Left lung (tissue), 14 donors: ENCODE results near the gene ZNF557. TPM values are rescaled to one million over a fixed set of nuclear protein-coding genes. Genes with fewer than 3 reads are reported as not detected.
"Not testable (repeated sequence)": the region's sequence is repeated elsewhere in the genome, so short reads cannot be mapped to it uniquely, and the experiment has no call there.

Source experiments
- ATAC-seq: fragments of 200-7000 bp; cut with Tn5 transposase; one replicate; pipeline ENCODE4 v1.9.1; 2020; ENCODE audit warnings: moderate library complexity
- DNase-seq, 4 donors: peaks; one replicate each; pipeline ENCODE4 v3.0.0-alpha.2; 2013 to 2020
- H3K27ac ChIP-seq, 2 donors: fragments of 200-600 bp; sonication (generic) in 1 of 2; one replicate each; pipeline versions ENCODE4 v1.5.0 to v1.8.0; 2020 to 2021
- H3K27me3 ChIP-seq, 2 donors: fragments of 200-600 bp; sonication (generic) in 1 of 2; one replicate each; pipeline versions ENCODE4 v1.5.0 to v1.8.0; 2020 to 2021
- H3K36me3 ChIP-seq, 2 donors: fragments of 200-600 bp; sonication (generic) in 1 of 2; one replicate each; pipeline versions ENCODE4 v1.5.0 to v1.8.0; 2020 to 2021
- H3K4me1 ChIP-seq, 2 donors: fragments of 200-600 bp; one replicate each; pipeline ENCODE4 v1.8.0; 2021
- H3K4me3 ChIP-seq, 2 donors: fragments of 200-600 bp; sonication (generic) in 1 of 2; one replicate each; pipeline versions ENCODE4 v1.5.0 to v1.8.0; 2020 to 2021; ENCODE audit warnings: mild to moderate bottlenecking in 1 of 2
- H3K9me3 ChIP-seq, 2 donors: fragments of 200-600 bp; sonication (generic) in 1 of 2; one replicate each; pipeline versions ENCODE4 v1.5.0 to v1.8.0; 2020 to 2021
- CTCF ChIP-seq, 2 donors: fragments of 200-600 bp; sonication (generic) in 1 of 2; IDR thresholded peaks; one replicate each; pipeline versions ENCODE4 v1.5.0 to v1.8.0; 2021; ENCODE audit warnings: antibody characterized with exemption in 2 of 2
- intact Hi-C, 2 donors: fragments of 100-400 bp; cut with DNase I; formaldehyde crosslinking; loops; one replicate each; pipeline versions ENCODE4 v1.11.2 to v1.14.2; 2022
- long read RNA-seq, 12 donors: library from polyadenylated mRNA in 2 of 12; unstranded in 2 of 12; transcript quantifications; one replicate each; pipeline ENCODE4 v2.0.0 and lab custom pipeline, GENCODE V29; 2019 to 2026
- polyA plus RNA-seq, 6 donors: library from polyadenylated mRNA; unstranded; fragments of 120-200 nt; gene quantifications; one replicate each; pipeline ENCODE4 v1.2.1, GENCODE V29; 2013; ENCODE audit not compliant: insufficient read length in 6 of 6
- total RNA-seq, 2 donors: library from RNA; stranded (reverse); fragmentation: NEBNext Ultra II Directional; extraction: Animal tissue kit (Norgen Biotek cat#: 25700); gene quantifications; one replicate each; pipeline ENCODE4 v1.2.1, GENCODE V29; 2021
- donor health status: DM: no; HTN: yes; CAD: no.
- donor health status: DM: no; HTN: no; CAD: no.

ZNF557 gene
- total RNA-seq (10 to 100 TPM in 1 of 2 donors, 1 to 10 TPM in 1; 7.8 to 10.5 TPM), polyA plus RNA-seq (1 to 10 TPM; 8.8 to 10.0 (median 9.7) TPM)
- long read RNA-seq, donor 1, full-length matches to known transcripts, result 2 of 2 reads
- long read RNA-seq, donor 1, partial matches to known transcripts, result 0 of 2 reads
- long read RNA-seq, donor 1, other reads (novel, unspliced or antisense), result 0 of 2 reads
- long read RNA-seq, donor 2, partial matches to known transcripts, result 0 of 1 reads
- long read RNA-seq, donor 2, other reads (novel, unspliced or antisense), result 0 of 1 reads
- long read RNA-seq, donor 3, partial matches to known transcripts, result 0 of 2 reads
- long read RNA-seq, donor 3, other reads (novel, unspliced or antisense), result 0 of 2 reads
- long read RNA-seq, donor 4, full-length matches to known transcripts, result 1 of 2 reads
- long read RNA-seq, donor 4, partial matches to known transcripts, result 1 of 2 reads
- long read RNA-seq, donor 4, other reads (novel, unspliced or antisense), result 0 of 2 reads
- long read RNA-seq, donor 5, result 0 reads
- long read RNA-seq, donor 6, partial matches to known transcripts, result 0 of 1 reads
- long read RNA-seq, donor 6, other reads (novel, unspliced or antisense), result 0 of 1 reads
- long read RNA-seq, donor 7, partial matches to known transcripts, result 0 of 1 reads
- long read RNA-seq, donor 7, other reads (novel, unspliced or antisense), result 0 of 1 reads
- long read RNA-seq, donor 8, result 0 reads
- long read RNA-seq, donor 9, result 0 reads
- long read RNA-seq, donor 10, full-length matches to known transcripts, result 4 of 4 reads
- long read RNA-seq, donor 10, partial matches to known transcripts, result 0 of 4 reads
- long read RNA-seq, donor 10, other reads (novel, unspliced or antisense), result 0 of 4 reads
- long read RNA-seq, donor 11, result 0 reads
- long read RNA-seq, donor 12, partial matches to known transcripts, result 0 of 1 reads
- long read RNA-seq, donor 12, other reads (novel, unspliced or antisense), result 0 of 1 reads

DNA sequence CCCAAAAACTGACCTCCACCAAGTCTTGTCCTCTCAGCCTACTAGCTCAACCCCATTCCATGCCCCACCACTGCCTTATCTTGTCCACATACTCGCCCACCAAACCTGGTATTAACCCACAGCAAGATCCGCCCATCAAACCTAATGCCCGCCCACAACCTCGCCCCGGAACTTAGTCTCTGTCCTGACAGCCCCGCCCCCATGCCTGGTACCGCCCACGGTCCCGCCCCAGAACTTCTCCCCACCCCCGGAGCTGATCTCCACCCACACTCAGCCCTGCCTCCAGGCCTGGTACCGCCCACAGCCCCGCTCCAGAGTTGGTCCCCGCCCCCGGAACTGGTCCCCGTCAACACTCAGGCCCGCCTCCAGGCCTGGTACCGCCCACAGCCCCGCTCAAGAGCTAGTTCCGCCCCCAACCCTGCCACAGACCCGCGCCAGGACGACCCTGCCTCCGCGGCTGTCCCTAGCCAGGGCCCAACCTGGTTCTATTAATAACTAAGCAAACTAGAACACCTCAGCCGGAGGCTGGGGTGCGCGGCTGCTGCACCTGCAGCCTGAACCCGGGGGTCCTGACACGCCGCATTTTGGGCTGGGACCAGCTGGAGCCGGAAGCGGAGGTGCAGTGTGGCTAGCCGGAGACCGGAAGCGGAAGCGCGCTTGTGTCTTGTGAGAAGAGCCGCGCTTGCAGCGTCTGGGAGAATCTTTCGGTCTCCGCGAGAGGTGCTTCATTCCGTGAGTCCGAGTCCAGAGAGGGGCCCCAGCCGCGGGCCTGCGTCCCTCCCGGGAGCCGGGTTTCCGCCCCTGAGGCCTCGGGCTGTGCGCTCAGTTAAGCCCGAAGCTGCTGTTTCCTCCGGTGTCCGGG lies at the start of gene ZNF557:
Gene ZNF557 (plus strand): TSS at position 662 of the 862 bp plus-strand sequence. CDS start 5,372 bp downstream, outside the sequence.
- H3K27me3 ChIP-seq, result no peaks in the 10 kb centered on the region
- TF ChIP-seq CTCF (IDR thresholded peaks at IDR 0.05), result no peak
- no peaks in the 10 kb centered on the region for H3K9me3 ChIP-seq
- peaks cover 0 to 38% of the 10 kb centered on the region in 2 donors for H3K36me3 ChIP-seq
- peak; percentile 100 for ATAC-seq
- peak within 1 kb of the TSS; percentile 44 to 93 for H3K27ac ChIP-seq
- peak within 1 kb of the TSS; percentile 92 to 99 for H3K4me3 ChIP-seq
- intact Hi-C loops, result no loop called here
- peaks cover 6 to 17% of the 10 kb centered on the region in 2 donors for H3K4me1 ChIP-seq
- DNase-seq, result peak; percentile 93 to 100 (median 98)

DNA sequence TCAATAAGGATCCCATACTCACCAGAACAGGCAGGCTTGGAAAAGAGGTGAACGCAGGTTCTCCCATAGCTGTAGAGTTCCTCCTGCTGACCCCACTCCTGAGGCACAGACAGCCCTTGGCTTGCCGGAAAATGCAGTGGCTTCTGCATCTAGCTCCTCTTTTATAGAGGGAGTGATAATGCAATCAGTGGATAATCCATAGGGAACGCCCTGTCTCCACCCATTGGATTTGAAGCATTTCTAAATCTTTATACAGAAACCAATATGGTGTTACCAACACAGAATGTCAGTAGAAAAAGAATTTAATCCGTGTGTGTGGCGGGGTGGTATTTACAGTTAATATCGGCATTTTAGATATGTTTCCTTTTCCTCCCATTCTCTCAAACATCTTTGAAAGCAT lies 48.2 kb upstream of the ZNF557 start, which contains the start of gene MBD3L2B:
Gene MBD3L2B (minus strand): TSS at position 101 of the 400 bp plus-strand sequence. CDS start 34 bp downstream, at position 67.
- H3K36me3 ChIP-seq, ATAC-seq, intact Hi-C loops, DNase-seq, H3K27me3 ChIP-seq, H3K9me3 ChIP-seq, H3K4me3 ChIP-seq, H3K27ac ChIP-seq, H3K4me1 ChIP-seq: not testable (repeated sequence)

- H3K36me3 ChIP-seq, intact Hi-C loops, H3K4me3 ChIP-seq, H3K9me3 ChIP-seq, H3K27me3 ChIP-seq, DNase-seq, H3K27ac ChIP-seq, H3K4me1 ChIP-seq, ATAC-seq: not testable (repeated sequence)
These were observed 40.7 kb upstream of the ZNF557 start for GRCh38 chr19:7028790-7029189.

- H3K4me3 ChIP-seq, H3K4me1 ChIP-seq, DNase-seq, H3K9me3 ChIP-seq, H3K36me3 ChIP-seq, ATAC-seq, H3K27me3 ChIP-seq, intact Hi-C loops, H3K27ac ChIP-seq: not testable (repeated sequence)
These were observed 39.2 kb upstream of the ZNF557 start, which contains the start of gene MBD3L5 for GRCh38 chr19:7030278-7030677. MBD3L5 (plus strand) TSS chr19:7030578; CDS start chr19:7030612, 34 bp downstream.

DNA sequence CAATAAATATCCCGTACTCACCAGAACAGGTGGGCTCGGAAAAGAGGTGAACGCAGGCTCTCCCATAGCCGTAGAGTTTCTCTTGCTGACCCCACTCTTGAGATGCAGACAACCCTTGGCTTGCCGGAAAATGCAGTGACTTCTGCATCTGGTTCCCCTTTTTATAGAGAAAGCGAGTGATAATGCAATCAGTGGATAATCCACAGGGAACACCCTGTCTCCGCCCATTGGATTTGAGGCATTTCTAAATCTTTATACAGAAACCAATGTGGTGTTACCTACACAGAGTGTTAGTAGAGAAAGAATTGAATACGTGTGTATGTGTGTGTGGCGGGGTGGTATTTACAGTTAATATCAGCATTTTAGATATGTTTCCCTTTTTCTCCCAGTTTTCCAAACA lies 29.4 kb upstream of the ZNF557 start, which contains the start of gene MBD3L4:
Gene MBD3L4 (minus strand): TSS at position 101 of the 400 bp plus-strand sequence. CDS start 35 bp downstream, at position 66.
- H3K4me3 ChIP-seq, ATAC-seq, DNase-seq, intact Hi-C loops, H3K9me3 ChIP-seq, H3K27ac ChIP-seq, H3K4me1 ChIP-seq, H3K36me3 ChIP-seq, H3K27me3 ChIP-seq: not testable (repeated sequence)

DNA sequence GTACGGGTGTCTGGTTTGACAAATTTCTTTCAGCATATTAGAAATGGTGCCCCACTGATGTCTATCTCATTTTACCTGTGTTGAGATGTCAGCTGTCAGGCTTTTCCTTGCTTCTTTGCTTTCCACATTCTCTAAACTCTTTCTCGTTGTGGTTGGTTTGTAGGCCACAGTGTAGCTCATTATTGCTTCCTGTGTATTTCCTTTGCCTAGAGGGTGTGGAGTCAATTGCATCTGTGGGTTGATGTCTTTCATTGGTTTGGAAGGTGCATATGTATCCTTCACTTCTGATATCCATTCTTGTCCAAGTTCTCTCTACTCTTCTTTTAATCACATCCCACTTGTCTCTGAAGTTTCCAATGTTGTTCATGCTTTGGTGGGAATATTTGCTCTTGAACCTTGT lies 27.9 kb upstream of the ZNF557 start:
- ATAC-seq, H3K4me1 ChIP-seq, H3K27ac ChIP-seq, intact Hi-C loops, H3K4me3 ChIP-seq, H3K36me3 ChIP-seq, H3K27me3 ChIP-seq, H3K9me3 ChIP-seq, DNase-seq: not testable (repeated sequence)

DNA sequence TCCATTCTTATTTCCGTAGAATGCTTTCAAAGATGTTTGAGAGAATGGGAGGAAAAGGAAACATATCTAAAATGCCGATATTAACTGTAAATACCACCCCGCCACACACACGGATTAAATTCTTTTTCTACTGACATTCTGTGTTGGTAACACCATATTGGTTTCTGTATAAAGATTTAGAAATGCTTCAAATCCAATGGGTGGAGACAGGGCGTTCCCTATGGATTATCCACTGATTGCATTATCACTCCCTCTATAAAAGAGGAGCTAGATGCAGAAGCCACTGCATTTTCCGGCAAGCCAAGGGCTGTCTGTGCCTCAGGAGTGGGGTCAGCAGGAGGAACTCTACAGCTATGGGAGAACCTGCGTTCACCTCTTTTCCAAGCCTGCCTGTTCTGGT lies 20.5 kb upstream of the ZNF557 start, which contains the start of gene MBD3L2:
Gene MBD3L2 (plus strand): TSS at position 301 of the 400 bp plus-strand sequence. CDS start 53 bp downstream, at position 354.
- H3K9me3 ChIP-seq, H3K27me3 ChIP-seq, DNase-seq, H3K4me3 ChIP-seq, H3K36me3 ChIP-seq, H3K4me1 ChIP-seq, intact Hi-C loops, H3K27ac ChIP-seq, ATAC-seq: not testable (repeated sequence)

DNA sequence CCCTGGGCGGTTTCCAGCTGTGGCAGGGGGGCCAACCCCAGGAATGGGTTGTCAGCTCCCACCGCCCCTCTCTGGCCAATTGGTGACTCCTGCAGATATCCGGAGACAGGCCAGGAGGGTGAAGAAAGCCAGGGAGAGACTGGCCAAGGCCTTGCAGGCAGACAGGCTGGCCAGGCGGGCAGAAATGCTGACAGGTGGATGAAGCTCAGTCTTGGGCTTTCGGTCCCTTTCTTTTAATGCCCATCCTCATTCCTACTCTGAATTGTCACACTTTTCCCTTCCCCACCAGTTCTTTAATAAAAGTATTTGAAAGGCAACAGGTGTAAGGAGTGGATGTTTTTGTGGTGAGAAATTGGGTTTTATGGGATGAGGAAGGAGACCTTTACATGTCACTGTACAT lies 18.1 kb upstream of the ZNF557 start:
- H3K4me1 ChIP-seq, H3K27ac ChIP-seq, H3K4me3 ChIP-seq, H3K27me3 ChIP-seq, H3K36me3 ChIP-seq, H3K9me3 ChIP-seq, ATAC-seq, intact Hi-C loops: not testable (repeated sequence)
- peak in 1 of 4 donors; percentile 37 for DNase-seq

DNA sequence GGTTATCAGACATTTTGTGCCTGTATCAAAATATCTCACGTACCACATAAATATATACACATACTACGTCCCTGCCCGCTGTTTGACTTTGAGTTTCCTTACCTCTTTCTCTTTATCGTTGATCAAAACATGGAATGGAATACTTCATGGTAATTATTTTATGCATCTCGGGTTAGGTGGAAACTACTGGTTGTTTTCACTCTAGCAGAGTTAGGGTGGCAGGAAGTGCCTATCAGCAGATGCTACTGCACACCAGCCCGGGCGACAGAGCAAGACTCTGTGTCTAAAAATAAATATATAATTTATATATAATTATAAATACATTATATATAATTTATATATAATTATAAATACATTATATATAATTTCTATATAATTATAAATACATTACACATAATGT lies 16.6 kb upstream of the ZNF557 start:
- H3K4me3 ChIP-seq, ATAC-seq, H3K27me3 ChIP-seq, H3K4me1 ChIP-seq, H3K27ac ChIP-seq, H3K36me3 ChIP-seq, DNase-seq, H3K9me3 ChIP-seq, intact Hi-C loops: not testable (repeated sequence)

DNA sequence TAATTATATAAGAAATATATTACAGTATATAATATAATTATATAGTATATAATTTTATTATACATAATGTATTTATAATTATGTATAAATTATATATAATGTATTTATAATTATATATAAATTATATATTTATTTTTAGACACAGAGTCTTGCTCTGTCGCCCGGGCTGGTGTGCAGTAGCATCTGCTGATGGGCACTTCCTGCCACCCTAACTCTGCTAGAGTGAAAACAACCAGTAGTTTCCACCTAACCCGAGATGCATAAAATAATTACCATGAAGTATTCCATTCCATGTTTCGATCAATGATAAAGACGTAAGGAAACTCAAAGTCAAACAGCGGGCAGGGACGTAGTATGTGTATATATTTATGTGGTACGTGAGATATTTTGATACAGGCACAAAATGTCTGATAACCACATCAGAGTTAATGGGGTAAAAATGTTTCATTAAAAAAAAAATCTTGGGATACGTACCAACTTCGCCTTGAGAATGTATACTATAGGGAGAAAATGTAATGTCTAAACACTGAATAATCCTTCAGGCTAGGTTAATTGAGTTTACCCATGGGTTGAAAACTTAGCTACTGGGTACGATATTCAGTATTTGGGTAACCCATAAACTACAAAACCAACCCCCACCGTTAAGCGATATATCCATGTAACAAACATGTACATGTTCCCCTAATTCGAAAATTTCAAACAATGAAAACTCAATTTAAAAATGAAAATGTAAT lies 14.7 kb upstream of the ZNF557 start:
- intact Hi-C loops, H3K27ac ChIP-seq, H3K4me3 ChIP-seq, H3K4me1 ChIP-seq, H3K27me3 ChIP-seq, ATAC-seq, H3K36me3 ChIP-seq, H3K9me3 ChIP-seq, DNase-seq: not testable (repeated sequence)
